ENCODE data around the gene ITGB6.

DNA sequence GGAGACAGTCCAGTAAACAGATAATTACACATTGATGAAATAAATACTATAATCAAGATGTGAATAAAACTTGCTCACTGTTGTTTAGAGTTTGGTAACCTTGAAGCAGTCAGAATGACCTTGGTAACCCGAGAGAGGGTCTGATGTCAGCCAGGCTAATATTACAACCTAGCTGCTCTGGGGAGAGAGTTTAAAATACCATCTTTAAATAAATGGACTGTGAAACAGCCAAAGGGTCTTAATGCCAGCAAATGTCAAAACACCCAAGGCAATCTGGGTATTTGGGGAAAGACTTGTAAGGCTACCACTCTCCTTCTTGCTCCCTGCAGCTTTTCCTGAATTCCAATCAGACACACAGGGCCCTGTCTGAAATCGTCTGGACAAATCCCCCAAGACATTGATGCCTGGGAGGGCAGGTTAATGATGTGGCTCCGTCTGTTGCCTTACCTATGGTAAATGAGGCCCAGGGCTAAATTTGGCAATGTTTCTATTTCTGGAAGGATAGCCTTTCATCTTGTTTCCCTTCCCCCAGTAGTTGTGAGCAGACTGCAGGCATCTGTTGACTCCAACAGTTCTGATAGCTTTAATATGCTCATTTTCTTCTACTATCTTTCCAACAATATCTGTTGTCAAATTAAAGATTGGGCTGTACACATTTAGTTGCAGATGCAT is 43.0 kb upstream of the ITGB6 start:
- TF ChIP-seq, protein P1, sequence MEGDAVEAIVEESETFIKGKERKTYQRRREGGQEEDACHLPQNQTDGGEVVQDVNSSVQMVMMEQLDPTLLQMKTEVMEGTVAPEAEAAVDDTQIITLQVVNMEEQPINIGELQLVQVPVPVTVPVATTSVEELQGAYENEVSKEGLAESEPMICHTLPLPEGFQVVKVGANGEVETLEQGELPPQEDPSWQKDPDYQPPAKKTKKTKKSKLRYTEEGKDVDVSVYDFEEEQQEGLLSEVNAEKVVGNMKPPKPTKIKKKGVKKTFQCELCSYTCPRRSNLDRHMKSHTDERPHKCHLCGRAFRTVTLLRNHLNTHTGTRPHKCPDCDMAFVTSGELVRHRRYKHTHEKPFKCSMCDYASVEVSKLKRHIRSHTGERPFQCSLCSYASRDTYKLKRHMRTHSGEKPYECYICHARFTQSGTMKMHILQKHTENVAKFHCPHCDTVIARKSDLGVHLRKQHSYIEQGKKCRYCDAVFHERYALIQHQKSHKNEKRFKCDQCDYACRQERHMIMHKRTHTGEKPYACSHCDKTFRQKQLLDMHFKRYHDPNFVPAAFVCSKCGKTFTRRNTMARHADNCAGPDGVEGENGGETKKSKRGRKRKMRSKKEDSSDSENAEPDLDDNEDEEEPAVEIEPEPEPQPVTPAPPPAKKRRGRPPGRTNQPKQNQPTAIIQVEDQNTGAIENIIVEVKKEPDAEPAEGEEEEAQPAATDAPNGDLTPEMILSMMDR (IDR thresholded peaks at IDR 0.05) = no peak
- no peak for TF ChIP-seq POLR2A (IDR thresholded peaks at IDR 0.05)
- no peak for TF ChIP-seq EP300 (IDR thresholded peaks at IDR 0.05)

All from sigmoid colon (tissue), 4 donors.